HG03342 (cell line): ENCODE data around the gene ARHGEF33.

Experiments used
- ATAC-seq: cut with Tn5 transposase; IDR thresholded peaks from one replicate; pipeline ENCODE4 v1.9.1; 2021; ENCODE audit warnings: mild to moderate bottlenecking, moderate library complexity; ENCODE audit not compliant: unreplicated experiment

The ARHGEF33 gene

GRCh38 chr2:38889575-38889974, at the start of gene ARHGEF33:
Gene ARHGEF33, plus strand, starts transcription at chr2:38889875. Its CDS starts 29,573 bp downstream, at chr2:38919448.
- no peak for ATAC-seq

- peak; percentile 90 for ATAC-seq
These were observed 39.6 kb upstream of the ARHGEF33 start for GRCh38 chr2:38850045-38850444.

DNA sequence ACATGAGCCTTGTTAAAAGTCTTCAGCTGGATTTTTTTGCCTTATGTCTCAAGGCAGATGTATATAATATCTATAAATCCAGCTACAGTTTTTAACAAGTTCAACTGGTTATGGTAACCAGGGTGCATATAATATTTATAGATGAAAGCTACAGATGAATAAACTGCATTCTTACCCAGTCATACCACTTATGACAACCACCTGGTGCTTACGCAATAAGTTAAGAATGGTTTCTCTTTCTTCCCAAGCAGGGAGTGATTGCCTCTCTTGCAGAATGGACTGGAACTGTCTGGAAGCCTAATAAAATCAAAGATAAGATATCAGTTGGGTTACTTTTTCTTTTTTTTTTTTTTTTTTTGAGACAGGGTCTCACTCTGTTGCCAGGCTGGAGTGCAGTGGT, 33.5 kb upstream of the ARHGEF33 start:
- ATAC-seq = no peak

GRCh38 chr2:38862476-38862875, 27.2 kb upstream of the ARHGEF33 start:
- no peak for ATAC-seq

DNA sequence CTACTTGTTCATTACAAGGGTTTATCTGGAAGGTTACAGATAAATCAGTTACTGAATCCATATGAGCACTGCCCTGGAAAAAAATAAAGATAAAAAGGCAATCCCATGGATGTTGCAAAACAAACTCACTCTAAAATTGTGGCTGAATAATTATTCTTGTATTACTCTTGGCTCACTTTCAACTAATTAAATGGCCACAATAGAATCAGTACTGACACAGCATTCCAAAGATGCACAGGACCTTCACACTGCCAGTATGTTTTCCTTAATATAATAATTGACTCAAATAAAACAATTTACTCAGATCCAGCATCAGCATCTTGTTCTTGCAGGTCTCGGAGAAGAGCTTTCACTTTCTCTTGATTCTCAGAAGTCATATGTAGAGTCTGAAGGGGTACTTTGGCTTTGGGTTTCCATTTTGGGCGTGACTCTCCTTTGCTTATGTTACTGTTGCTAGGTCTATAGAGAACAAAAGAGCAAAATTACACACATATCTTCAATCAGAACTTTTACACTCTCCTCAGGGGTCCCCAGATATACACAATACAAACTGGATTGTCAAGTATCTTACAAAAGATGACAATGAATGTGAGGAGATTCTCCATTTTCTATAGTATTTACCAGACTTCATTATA, 26.5 kb upstream of the ARHGEF33 start:
- ATAC-seq = peak; percentile 71

- no peak for ATAC-seq
These were observed 22.8 kb upstream of the ARHGEF33 start for GRCh38 chr2:38866773-38867443.

GRCh38 chr2:38871432-38871831, 18.2 kb upstream of the ARHGEF33 start:
- ATAC-seq = no peak

DNA sequence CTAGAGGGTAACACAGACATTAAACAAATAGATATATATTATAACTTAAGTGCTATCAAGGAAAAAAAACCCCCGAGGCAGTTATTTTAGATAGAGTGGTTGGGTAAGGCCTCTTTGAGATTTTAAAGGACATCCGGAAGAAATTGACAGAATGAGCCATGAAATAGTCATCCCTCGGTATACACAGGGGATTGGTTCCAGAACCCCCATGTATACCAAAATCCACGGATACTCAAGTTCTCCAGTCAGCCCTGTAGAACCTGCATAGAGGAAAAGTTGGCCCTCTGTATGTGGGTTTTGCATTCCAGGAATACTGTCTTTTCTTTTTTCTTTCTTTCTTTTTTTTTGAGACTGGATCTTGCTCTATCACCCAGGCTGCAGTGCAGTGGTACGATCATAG, 15.9 kb upstream of the ARHGEF33 start:
- ATAC-seq = no peak

DNA sequence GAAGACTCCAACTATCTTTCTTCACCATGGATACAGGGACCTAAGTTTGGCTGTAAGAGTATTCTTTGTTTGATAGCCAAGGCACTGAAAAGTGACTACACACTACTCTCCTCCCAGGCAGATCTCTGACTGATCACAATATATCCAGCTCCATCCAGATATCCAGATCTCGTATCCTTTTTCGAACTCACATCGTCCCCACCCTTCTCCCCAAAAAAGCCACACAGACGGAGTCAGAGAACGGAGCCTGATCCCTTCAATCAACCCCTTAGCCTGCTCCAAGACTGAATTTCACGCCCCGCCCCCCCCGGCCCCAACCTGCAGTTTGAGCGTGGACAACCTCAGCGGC, 14.5 kb upstream of the ARHGEF33 start:
- ATAC-seq = no peak

DNA sequence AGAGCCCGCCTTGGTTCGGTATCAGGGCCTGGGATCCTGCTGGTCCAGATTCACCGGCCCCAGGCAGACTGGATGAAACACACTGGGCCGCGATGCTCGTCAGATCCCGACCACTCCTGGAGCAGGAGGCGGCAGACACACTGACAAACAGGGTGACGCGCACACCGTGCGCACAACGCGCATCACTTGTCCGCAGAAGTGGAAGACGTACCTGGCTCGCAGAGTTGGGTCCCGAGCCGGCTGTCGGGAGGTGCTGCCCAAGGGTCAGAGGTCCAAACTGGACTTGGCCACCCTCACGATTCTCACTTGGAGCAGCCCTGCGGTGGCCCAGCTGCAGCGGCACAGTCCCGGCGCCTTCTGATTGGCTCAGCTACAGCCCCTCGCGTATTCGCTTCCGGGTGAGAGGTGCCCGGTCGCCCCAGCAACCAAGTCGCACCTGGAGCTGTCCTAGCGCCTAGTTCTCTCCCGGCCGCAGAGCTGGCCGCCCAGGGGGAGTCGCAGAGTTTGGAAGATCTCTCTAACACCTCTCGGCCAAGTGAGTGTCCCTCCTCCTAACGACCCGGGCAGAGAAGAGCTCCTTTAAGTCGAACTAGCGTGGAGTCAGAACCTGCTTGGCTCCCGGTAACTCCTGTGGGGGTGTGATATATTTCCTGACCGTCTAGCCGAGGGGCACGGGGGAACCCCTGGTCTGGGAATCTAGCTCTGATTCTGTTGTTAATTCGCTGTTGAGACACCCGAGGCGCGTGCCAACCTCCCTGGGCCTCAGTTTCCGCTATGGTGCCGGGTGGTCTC, 13.9 kb upstream of the ARHGEF33 start, which contains the start of the genes DHX57 and MORN2:
Gene DHX57, minus strand, starts transcription at position 359 of the 792 bp plus-strand sequence. CDS start 7,529 bp downstream, outside the sequence.
Gene MORN2, plus strand, starts transcription at position 401 of the 792 bp plus-strand sequence.
- ATAC-seq = peak; percentile 100

DNA sequence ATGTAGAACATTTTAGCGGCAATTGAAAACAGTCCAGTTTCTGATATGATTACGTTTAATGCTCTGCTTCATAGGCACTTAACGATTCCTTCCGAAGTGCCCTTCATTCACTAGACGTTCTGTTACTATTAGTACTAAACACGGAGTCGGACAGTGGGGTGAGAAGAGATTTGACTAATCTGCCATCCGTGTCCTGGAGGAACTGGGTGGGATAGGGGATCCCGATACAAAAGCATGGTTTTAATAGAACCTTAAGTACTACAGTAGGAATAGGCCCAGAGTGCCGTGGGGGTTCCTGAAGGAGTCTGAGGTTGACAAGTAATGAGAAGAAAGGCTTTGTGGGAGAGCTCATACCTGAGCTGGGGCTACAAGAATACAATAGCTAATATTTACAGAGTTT, 13.3 kb upstream of the ARHGEF33 start:
- ATAC-seq = no peak

DNA sequence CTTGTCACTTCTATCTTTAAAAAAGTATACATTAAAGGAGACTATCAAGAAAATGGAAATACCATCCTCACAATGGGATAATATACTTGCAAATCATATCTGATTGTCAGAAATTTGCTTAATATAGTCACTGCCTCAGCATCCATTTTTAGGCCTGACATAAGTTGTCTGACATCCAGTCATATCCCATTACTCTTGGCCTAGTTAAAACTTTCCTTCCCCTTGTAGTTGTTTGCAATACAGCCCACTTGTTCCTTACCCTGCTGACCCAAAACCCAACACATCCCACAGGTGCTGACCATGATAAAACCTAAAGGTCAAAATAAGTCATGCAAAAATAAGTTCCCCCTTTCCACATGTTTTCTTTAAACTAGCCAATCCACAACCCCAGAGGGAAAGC, 3.6 kb upstream of the ARHGEF33 start:
- no peak for ATAC-seq

DNA sequence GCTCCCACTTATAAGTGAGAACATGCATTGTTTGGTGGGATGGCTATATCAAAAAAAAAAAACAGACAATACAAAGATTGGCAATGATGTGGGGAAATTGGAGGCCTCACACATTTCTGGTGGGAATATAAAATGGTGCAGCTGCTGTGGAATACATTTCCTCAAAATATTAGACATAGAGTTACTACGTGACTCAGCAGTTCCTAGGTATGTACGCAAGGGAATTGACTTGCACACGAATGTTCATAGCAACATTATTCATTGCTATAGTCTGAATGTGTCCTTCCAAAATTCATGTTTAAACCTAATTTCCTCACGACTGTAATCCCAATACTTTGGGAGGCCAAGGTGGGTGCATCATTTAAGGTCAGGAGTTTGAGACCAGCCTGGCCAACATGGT, 2.3 kb upstream of the ARHGEF33 start:
- ATAC-seq = no peak

GRCh38 chr2:38887902-38888554, 1.6 kb upstream of the ARHGEF33 start:
- no peak for ATAC-seq

GRCh38 chr2:38889045-38889444, 630 bp upstream of the ARHGEF33 start:
- no peak for ATAC-seq

DNA sequence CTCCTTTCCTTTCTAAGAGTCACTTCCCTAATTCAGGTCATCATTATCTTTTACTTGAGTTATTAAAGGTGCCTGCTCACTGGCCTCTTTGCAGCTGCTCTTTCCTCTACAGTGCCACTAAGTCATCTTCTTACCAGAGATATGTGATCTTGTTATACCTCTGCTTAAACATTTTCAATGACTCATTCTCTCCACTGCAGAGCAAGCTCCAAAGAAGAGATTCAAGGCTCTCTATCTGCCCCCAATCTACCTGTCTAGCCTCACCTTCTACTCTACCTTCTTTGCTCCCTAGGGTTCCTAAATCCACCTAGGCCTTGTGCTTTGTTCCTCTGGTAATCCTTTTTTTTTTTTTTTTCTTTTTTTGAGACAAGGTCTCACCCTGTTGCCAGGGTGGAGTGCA, 3.1 kb downstream of the ARHGEF33 start:
- ATAC-seq = no peak

DNA sequence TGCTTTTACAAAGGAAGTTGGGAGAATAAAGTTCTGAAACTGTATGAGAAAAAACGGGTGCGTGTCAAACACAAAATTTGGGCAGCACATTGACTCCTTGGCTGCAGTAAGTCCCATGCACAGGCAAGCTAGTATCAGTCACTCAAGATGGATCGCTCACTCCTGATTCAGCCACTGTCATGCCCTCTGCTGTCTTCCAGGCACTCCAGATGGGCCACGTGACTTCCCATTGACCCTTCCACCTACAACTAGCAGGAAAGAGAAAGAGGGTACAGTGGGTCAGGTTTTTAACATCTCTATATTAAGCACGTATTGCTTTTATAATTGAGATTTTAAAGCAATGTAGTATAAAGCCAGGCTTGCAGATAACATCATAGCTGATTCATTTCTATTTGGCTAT, 8.6 kb downstream of the ARHGEF33 start:
- ATAC-seq = no peak

DNA sequence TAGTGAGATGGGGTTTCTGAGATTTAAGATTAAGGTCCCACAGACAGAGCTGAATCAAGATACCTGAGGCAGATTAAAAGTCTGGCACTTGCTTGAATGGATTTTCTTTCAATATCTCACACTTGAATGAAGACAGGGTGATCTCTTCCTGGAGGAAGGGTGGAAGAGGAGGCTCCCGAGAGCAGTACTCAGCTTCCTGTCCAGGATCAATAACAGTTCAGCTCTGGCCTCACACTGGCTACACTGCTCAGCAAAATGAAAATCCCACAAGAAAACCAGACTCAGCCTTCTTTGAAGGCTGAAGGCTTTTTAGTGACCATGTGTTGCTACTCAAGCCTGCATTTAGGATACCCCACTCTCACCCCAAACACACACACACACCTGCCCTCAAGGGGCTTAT, 11.1 kb downstream of the ARHGEF33 start:
- no peak for ATAC-seq

- ATAC-seq = no peak
These were observed 15.6 kb downstream of the ARHGEF33 start for GRCh38 chr2:38905251-38905650.

DNA sequence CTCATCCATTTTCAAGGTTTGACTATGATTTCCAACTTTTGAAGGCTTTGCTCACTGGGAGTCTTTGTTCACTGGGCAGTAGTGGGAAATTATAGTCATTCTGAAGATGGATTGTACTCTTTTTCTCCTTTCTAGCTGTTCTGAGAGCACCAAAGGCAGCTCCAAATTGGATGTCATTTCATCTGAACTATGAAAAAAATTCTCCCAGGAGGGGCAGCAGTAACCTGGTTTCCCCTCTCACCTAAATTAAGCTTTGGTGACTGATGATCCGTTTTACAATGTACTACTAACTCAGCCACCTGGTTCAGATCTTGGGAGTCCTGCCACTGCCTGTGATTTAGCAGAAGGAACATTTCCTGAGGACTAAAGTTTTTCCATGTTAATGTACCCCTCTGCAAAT, 17.6 kb downstream of the ARHGEF33 start:
- no peak for ATAC-seq
